Small intestine (tissue), 7 donors: Measurements from ENCODE around the gene ADAMTSL5. TPM values are rescaled to one million over a fixed set of nuclear protein-coding genes. Genes with fewer than 3 reads are reported as not detected.
"Not testable (repeated sequence)": the region's sequence is repeated elsewhere in the genome, so short reads cannot be mapped to it uniquely, and the experiment has no call there.

Experiments used
- DNase-seq, 2 donors: peaks; one replicate each; pipeline versions ENCODE4 v3.0.0 to v3.0.0-alpha.2; 2013
- FAIRE-seq: peaks from 2 replicates; lab custom pipeline; 2012; peaks lifted over from hg19 to GRCh38; lab: Jason Lieb, UNC
- H3K27ac ChIP-seq, 3 donors: one replicate each; pipeline ENCODE4 v1.5.1; 2013; ENCODE audit warnings: low read length in 2 of 3, mild to moderate bottlenecking in 2 of 3, control low read depth in 1 of 3, inconsistent platforms in 1 of 3, low read depth in 1 of 3, moderate library complexity in 1 of 3
- H3K27me3 ChIP-seq, 3 donors: one replicate each; pipeline ENCODE4 v1.6.1; 2013; ENCODE audit warnings: low read length in 3 of 3, inconsistent platforms in 1 of 3; ENCODE audit not compliant: control insufficient read depth in 3 of 3, insufficient read depth in 3 of 3
- H3K36me3 ChIP-seq, 3 donors: one replicate each; pipeline ENCODE4 v1.6.1; 2013; ENCODE audit warnings: low read length in 3 of 3, inconsistent platforms in 1 of 3, low read depth in 1 of 3, mild to moderate bottlenecking in 1 of 3, moderate library complexity in 1 of 3; ENCODE audit not compliant: control insufficient read depth in 3 of 3, insufficient read depth in 2 of 3
- H3K4me1 ChIP-seq, 3 donors: one replicate each; pipeline ENCODE4 v1.6.1; 2013; ENCODE audit warnings: low read length in 2 of 3, inconsistent platforms in 1 of 3, low read depth in 1 of 3, mild to moderate bottlenecking in 1 of 3, moderate library complexity in 1 of 3; ENCODE audit not compliant: control insufficient read depth in 3 of 3, insufficient read depth in 2 of 3
- H3K4me3 ChIP-seq, 3 donors: one replicate each; pipeline ENCODE4 v1.5.1; 2013; ENCODE audit warnings: low read length in 3 of 3, control low read depth in 1 of 3, inconsistent platforms in 1 of 3, low read depth in 1 of 3, mild to moderate bottlenecking in 1 of 3, moderate library complexity in 1 of 3
- H3K9me3 ChIP-seq, 2 donors: one replicate each; pipeline ENCODE4 v1.6.1; 2013; ENCODE audit warnings: low read depth in 1 of 2, low read length in 1 of 2; ENCODE audit not compliant: control insufficient read depth in 2 of 2, insufficient read depth in 1 of 2
- WGBS, 3 donors: extraction: QIAGEN DNeasy Blood & Tissue Kit; methylation state at CpG; one replicate each; pipeline ENCODE4 v1.1.7; 2013; 5-methylcytosine and 5-hydroxymethylcytosine counted together
- polyA plus RNA-seq, 4 donors: library from polyadenylated mRNA; stranded (reverse) in 3 of 4; unstranded in 1 of 4; fragments of 200-250 nt in 3 of 4; fragments of 120-200 nt in 1 of 4; gene quantifications; one replicate each; pipeline versions ENCODE4 v1.2.1 to v1.2.3, GENCODE V29; 2013
- donor health status: healthy with polysubstance abuse.
- donor health status: control.
- donor health status: control.
- donor health status: Bipolar disorder and iron deficiency.
- donor health status: healthy.

ADAMTSL5 gene
- polyA plus RNA-seq, 4 donors, result 6.4 to 24.8 (median 18.6) TPM

DNA sequence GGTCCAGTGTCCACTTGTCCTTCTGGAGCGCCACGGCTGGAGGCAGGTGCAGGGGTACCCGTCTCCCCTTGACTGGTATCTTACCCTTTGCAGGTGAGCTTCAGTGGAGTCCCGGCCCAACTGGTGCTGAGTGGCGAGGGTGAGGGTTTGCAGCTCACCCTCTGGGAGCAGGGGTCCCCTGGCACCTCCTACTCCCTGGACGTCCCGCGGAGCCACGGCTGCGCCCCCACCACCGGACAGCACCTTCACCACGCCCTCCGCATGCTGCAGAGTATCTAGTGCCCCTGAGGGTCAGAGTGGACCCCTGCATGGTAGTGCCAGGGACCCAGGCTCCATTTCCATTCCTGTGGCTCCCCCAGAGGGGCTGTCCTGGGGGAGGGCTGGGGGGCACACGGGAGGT is 22.2 kb upstream of the ADAMTSL5 start:
- FAIRE-seq (no peak), DNase-seq (no peak)
- Histone ChIP-seq H3K27me3 (peaks cover 0 to 6% (median 4%) of the 10 kb centered on the region in 3 donors), H3K4me1 (no peaks in the 10 kb centered on the region), H3K9me3 (no peaks in the 10 kb centered on the region), H3K27ac (no peak overlapping the region), H3K4me3 (no peak overlapping the region), H3K36me3 (no peaks in the 10 kb centered on the region)
- 76 to 84% (median 84%) methylated on average over 13 to 14 of the region's 14 CpGs for WGBS, 3 donors

GRCh38 chr19:1533510-1534150 is 20.8 kb upstream of the ADAMTSL5 start:
- peaks cover 0 to 7% (median 3%) of the 10 kb centered on the region in 3 donors for H3K27me3 ChIP-seq
- FAIRE-seq (no peak), DNase-seq (no peak)
- no peak overlapping the region for H3K27ac ChIP-seq
- H3K4me1 ChIP-seq, result no peaks in the 10 kb centered on the region
- 46 to 65% (median 55%) methylated on average over 21 to 23 of the region's 23 CpGs for WGBS, 3 donors
- no peaks in the 10 kb centered on the region for H3K9me3 ChIP-seq
- no peak overlapping the region for H3K4me3 ChIP-seq
- no peaks in the 10 kb centered on the region for H3K36me3 ChIP-seq

- no peak for DNase-seq
- Histone ChIP-seq H3K36me3 (no peaks in the 10 kb centered on the region), H3K27me3 (peaks cover 0 to 3% (median under 1%) of the 10 kb centered on the region in 3 donors), H3K9me3 (no peaks in the 10 kb centered on the region), H3K4me1 (no peaks in the 10 kb centered on the region), H3K27ac (no peak overlapping the region), H3K4me3 (no peak overlapping the region)
- FAIRE-seq, result no peak
- 85 to 87% (median 87%) methylated on average over 9 of the region's 9 CpGs for WGBS, 3 donors
Measured at GRCh38 chr19:1532003-1532402, 19.2 kb upstream of the ADAMTSL5 start.

DNA sequence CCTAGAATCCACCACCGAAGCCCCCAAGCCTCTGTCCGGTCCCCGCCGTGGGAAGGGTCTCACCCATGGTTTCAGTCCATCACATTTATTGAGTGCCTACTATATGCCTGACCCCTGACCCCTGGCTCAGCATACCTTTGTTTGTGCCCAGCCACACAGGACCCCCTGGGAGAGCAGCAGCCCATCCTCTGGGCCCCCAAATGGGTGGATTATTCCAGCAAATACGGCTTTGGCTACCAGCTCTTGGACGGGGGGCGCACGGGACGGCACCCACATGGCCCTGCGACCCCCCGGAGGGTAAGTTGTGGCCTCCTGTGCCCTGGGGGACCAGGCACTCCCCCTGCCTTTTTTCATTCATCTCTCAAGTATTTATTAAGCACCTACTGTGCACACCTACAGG is 18.8 kb upstream of the ADAMTSL5 start:
- WGBS, 3 donors, result 83 to 85% (median 83%) methylated on average over 7 to 11 of the region's 11 CpGs
- H3K4me3 ChIP-seq, result no peak overlapping the region
- FAIRE-seq (no peak), DNase-seq (no peak)
- H3K9me3 ChIP-seq, result no peaks in the 10 kb centered on the region
- no peaks in the 10 kb centered on the region for H3K36me3 ChIP-seq
- peaks cover 0 to 5% (median 5%) of the 10 kb centered on the region in 3 donors for H3K27me3 ChIP-seq
- H3K4me1 ChIP-seq, result no peaks in the 10 kb centered on the region
- no peak overlapping the region for H3K27ac ChIP-seq

- H3K9me3 ChIP-seq, H3K27ac ChIP-seq, FAIRE-seq, DNase-seq, H3K4me3 ChIP-seq, H3K4me1 ChIP-seq, H3K36me3 ChIP-seq: not testable (repeated sequence)
- WGBS, 3 donors, result 86 to 91% (median 87%) methylated on average over 11 of the region's 11 CpGs
- peaks cover 4 to 12% (median 10%) of the 10 kb centered on the region in 3 donors for H3K27me3 ChIP-seq
Measured at GRCh38 chr19:1530856-1531255, 18.0 kb upstream of the ADAMTSL5 start.

DNA sequence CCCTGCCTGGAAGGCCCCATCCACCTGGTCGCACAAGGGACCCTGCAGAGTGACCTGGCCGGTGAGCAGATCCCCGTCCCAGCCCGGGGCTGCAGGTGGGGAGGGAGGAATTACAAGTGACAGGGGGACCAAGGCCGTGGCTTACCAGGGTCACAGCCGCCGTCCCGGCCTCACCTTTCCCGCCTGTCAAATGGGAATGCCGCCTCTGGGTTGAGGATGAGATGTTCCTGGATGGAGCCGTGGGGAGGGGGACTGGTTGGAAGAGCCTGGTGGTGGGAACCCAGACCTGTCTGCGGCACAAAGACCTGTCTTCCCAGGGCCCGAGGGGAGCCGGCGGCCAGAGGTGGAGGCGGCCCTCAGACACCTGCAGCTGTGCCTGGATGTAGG is 16.6 kb upstream of the ADAMTSL5 start:
- FAIRE-seq, result no peak
- H3K27me3 ChIP-seq, result peaks cover 17 to 27% (median 20%) of the 10 kb centered on the region in 3 donors
- WGBS, 3 donors, result 80 to 83% (median 82%) methylated on average over 16 of the region's 16 CpGs

DNA sequence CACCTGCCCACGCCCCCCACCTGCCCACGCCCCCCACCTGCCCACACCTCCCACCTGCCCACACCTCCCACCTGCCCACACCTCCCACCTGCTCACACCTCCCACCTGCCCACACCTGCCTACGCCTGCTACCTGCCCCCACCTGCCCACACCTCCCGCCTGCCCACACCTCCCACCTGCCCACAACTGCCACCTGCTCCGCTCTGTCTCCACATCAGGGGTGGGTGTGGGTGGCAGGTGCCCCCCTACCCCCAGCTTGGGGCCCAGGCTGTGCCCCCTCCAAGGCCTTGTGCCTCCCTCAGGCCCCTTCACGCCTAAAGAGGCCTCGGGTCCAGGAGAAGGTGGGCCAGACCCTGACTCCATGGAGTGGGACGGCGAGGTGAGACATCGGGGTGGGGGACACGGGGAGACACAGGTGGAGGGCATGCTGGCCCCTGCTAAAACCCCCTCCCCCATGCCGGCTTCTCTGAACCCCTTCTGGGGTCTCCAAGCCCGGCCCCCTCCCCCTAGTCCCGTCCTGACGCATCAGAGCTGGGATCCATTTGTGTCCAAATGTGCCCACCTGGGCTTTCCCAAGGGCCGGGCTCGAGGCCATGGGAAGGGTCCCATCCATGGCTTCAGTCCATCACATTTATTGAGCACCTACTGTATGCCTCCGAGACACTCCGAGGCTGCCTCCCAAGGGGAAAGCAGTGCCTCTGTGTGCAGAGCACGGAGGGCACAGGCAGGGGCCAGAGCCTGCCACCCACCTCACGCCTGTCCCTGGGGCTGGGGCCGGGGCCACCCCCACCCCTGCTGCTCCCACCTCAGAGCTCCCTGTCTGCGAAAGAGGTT is 16.0 kb upstream of the ADAMTSL5 start:
- FAIRE-seq (no peak), DNase-seq (no peak)
- 77 to 80% (median 77%) methylated on average over 18 to 23 of the region's 23 CpGs for WGBS, 3 donors
- H3K27me3 ChIP-seq, result peaks cover 19 to 29% (median 24%) of the 10 kb centered on the region in 3 donors
- H3K27ac ChIP-seq, result no peak overlapping the region
- no peaks in the 10 kb centered on the region for H3K36me3 ChIP-seq
- H3K9me3 ChIP-seq, result no peaks in the 10 kb centered on the region
- no peak overlapping the region for H3K4me3 ChIP-seq
- no peaks in the 10 kb centered on the region for H3K4me1 ChIP-seq

More for the DNA sequence above, 16.6 kb upstream of the ADAMTSL5 start:
- no peak overlapping the region for H3K4me3 ChIP-seq
- no peaks in the 10 kb centered on the region for H3K36me3 ChIP-seq
- no peaks in the 10 kb centered on the region for H3K9me3 ChIP-seq
- H3K27ac ChIP-seq, result no peak overlapping the region
- no peaks in the 10 kb centered on the region for H3K4me1 ChIP-seq
- DNase-seq, result no peak

DNA sequence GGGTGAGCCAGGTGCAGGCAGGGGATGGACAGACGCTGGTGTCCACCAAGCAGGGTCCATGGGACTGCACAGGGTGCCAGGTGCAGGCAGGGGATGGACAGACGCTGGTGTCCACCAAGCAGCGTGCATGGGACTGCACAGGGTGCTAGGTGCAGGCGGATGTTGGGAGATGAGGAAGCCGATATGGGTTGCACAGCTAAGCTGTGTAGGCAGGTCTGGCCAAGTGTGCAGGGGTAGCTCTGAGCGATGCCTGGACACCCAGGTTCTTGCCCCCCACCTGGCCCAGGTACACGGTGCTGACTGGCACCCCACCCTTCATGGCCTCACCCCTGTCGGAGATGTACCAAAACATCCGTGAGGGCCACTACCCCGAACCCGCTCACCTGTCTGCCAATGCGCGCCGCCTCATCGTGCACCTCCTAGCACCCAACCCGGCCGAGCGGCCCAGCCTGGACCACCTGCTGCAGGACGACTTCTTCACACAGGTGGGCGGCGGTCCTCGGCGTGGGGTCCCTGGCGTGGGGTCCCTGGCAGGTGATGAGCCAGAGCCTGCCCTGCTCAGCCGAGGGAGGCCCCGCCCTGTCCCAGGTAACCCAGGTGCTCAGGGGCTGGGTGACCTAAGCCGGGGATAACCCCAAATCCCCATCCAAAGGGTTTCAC is 15.0 kb upstream of the ADAMTSL5 start:
- Histone ChIP-seq H3K27ac (no peak overlapping the region), H3K27me3 (peaks cover 26 to 38% (median 29%) of the 10 kb centered on the region in 3 donors), H3K4me1 (no peaks in the 10 kb centered on the region), H3K4me3 (no peak overlapping the region), H3K36me3 (no peaks in the 10 kb centered on the region), H3K9me3 (no peaks in the 10 kb centered on the region)
- WGBS, 3 donors, result 61 to 81% (median 62%) methylated on average over 27 of the region's 27 CpGs
- FAIRE-seq (no peak), DNase-seq (no peak)
